NCI-H187 treated with DMSO at 0.1 percent for 48 hours (cell line): ENCODE measurements around the gene TMEM130.

Experiments
- DNase-seq: peaks from one replicate; lab custom pipeline; 2025; lab: John Stamatoyannopoulos, UW

Gene TMEM130, protein sequence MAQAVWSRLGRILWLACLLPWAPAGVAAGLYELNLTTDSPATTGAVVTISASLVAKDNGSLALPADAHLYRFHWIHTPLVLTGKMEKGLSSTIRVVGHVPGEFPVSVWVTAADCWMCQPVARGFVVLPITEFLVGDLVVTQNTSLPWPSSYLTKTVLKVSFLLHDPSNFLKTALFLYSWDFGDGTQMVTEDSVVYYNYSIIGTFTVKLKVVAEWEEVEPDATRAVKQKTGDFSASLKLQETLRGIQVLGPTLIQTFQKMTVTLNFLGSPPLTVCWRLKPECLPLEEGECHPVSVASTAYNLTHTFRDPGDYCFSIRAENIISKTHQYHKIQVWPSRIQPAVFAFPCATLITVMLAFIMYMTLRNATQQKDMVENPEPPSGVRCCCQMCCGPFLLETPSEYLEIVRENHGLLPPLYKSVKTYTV

DNA sequence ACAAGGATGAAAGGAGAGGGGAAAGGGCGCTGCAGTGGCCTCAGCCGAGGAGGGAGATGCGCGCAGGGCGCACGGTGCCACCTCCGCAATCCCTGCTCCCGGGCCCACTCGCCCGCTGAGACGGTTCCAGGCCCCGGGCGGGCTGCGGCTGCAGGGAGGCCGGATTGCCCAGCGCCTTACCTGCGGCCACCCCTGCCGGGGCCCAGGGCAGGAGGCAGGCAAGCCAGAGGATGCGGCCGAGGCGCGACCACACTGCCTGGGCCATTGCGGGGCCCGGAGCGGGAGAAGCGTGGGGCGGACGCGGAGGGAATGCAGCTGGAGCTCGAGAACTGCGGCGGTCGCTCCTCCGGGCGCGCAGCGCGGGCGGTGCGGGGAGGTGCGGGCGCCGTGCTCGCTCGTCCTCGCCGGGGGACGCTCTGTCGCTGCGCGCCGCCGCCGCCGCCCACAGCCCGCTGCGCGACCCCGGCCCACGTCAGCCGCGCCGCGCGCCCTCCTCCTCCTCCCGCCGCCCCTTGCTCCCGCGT, at the start of gene TMEM130:
TSS of gene TMEM130 (minus strand) at position 418 of the 524 bp plus-strand sequence. CDS start at position 265, 153 bp downstream.
- no peak for DNase-seq

DNA sequence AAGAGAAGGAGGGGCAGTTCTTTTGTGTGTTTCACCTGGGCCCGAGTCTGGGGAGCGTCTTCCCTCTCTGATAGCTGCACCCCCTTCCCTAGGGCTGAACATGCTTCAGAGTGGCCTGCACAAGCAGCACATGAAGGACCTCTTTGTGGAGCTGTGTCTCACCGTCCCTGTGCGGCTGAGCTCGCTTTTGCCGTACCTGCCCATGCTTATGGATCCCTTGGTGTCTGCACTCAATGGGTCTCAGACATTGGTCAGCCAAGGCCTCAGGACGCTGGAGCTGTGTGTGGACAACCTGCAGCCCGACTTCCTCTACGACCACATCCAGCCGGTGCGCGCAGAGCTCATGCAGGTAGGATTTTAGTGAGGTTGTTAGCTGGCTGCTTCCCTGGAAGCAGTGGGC, 47.5 kb upstream of the TMEM130 start:
- DNase-seq = no peak

DNA sequence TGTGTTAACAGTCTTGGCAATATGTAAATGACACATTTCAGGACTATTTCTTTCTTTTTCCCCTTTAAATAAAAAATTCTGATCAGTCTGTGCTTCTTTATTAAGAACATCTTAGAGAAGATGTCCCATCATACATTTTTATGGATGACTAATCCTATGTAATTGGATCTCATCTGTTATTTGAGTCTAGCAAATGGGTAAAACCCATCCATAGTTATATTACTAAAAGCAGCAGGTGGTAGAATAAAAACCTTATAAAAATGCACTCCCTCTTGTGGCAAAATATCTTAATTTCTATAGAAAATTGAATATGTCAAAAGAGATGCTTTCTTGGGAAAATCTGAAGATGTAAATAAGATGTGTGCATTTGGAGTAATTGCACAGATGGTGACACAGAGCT, 43.8 kb upstream of the TMEM130 start:
- no peak for DNase-seq

DNA sequence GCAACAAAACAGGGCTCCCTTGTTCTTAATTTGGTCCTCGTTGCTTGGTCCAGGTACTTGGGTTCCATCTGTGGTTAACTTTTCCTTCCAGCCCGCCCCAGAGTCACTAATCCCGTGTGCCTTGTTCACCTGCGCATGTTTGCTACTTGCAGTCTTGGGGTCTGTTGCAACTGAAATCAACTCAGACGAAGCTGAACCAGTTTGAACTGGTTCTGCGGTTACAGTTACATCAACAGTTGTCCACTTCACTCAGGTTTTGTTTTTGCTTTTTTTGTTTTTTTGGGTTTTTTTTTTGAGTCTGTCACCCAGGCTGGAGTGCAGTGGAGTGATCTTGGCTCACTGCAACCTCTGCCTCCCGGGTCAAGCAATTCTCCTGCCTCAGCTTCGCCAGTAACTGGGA, 43.2 kb upstream of the TMEM130 start:
- no peak for DNase-seq

DNA sequence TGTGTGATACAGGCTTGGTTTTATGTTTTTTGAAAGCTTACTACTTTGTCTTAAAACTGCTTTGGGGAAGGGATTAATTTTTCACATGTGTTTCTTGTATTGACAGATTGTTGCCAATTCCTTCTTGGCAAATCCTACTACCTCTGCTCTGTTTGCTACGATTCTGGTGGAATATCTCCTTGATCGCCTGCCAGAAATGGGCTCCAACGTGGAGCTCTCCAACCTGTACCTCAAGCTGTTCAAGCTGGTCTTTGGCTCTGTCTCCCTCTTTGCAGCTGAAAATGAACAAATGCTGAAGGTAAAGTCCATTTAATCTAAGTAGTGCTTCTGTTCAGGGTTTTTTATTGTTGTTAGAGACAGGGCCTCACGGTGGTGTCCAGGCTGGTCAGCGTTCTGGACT, 42.1 kb upstream of the TMEM130 start:
- DNase-seq = no peak

DNA sequence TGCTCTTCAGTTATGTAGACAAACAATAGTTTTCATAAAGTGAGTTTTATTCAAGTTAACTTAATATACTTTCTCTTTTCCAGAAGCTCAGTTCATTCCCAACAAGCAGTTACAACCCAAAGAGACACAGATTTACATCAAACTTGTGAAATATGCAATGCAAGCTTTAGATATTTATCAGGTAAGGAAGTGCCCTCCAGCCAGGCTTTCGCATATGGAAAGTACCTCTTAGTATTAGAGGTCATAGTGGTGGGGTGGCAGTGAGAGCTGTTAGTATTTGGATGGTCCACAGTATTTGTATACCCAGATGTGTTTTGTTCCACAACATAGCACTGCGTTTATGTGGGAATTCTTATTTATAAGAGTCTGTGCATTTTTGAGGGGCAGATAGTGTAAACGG, 40.6 kb upstream of the TMEM130 start:
- DNase-seq = no peak

DNA sequence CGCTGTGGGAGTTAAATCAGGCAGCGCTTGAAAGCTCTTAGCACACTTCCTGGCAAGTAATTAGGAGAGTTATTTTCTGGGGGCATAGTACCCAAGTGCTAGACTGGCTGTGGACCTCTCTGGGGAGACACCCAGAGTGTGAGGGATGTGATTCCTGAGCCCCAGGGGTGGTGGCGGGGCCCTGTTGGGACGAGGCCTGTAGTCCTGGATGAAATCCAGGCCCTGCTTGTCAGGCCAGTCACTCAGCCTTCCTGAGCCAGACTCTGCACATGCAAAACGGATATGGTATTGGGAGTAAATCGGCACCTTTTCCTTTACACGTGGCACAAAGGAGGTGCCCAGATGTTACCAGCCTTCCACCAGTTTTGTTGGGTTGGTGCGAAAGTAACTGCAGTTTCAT, 39.7 kb upstream of the TMEM130 start:
- DNase-seq = no peak

DNA sequence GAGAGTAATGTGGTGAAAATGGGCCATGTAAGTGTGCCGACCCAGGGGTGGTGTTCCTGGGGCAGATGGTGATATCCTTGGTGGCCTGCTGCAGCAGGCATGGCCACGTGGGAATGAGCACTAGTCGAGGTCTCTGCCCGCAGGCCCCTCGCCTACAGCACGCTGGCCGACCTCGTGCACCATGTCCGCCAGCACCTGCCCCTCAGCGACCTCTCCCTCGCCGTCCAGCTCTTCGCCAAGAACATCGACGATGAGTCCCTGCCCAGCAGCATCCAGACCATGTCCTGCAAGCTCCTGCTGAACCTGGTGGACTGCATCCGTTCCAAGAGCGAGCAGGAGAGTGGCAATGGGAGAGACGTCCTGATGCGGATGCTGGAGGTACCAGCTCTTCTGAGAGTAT, 38.8 kb upstream of the TMEM130 start:
- no peak for DNase-seq

DNA sequence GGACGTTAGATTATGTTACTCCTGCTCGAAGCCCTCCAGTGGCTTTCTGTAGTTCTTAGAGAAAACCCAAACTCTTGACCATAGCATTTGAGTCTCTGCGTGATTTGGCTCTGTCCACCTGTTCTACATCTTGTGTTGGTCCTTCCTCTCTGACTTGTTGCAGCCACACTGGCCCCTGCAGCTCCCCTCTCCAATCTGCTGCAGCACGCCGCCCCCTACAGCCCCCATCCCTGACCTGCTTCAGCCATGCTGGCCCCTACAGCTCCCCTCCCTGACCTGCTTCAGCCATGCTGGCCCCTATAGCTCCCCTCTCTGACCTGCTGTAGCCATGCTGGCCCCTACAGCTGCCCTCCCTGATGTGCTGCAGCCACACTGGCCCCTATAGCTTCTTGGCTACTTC, 37.8 kb upstream of the TMEM130 start:
- no peak for DNase-seq

DNA sequence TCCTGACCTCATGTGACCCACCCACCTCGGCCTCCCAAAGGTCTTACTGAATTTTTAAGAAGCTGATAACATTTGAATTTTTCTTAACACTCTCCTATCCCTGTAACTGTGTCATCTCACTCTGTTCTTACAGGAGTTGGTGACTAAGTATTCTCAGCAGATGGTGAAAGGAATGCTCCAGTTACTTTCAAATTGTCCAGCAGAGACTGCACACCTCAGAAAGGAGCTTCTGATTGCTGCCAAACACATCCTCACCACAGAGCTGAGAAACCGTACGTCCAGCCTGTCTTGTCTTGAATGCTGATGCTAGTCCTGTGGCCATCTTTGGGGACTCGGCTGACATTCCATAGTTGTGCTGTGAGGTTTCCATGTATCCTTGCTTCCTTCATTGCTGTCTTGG, 33.4 kb upstream of the TMEM130 start:
- no peak for DNase-seq

DNA sequence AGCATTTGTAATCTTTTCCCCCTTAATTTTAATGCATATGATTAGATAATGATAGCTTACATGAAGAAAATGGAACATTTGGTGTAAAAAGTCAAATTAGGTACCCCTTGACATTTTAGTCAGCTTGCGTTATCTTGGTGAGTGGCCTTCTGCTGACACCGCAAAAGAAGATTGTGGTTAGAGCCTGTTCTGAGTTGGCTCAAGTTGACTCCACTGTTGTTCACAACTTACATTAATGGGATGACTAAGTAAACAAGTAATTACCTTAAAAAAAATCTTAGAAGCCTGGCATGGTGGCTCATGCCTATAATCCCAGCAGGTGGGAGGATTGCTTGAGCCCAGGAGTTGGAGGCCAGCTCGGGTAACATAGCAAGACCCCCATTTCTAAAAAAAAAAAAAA, 32.7 kb upstream of the TMEM130 start:
- no peak for DNase-seq

DNA sequence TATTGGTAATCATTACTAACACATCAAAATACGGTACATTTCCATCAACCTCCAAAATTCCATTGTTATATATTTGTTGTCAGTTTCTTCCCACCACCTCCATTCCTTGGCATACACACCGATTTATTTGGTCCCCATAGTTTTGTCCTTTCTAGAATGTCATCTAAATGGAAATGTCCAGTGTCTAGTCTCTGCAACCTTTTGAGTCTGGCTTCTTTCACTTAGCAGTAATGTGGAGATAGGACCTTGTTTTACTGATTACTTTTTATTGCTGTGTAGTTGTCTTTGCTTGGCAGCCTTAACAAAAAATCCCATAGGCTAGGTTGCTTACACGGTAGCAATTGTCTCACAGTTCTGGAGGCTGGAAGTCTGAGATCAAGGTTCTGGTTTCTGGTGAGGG, 31.0 kb upstream of the TMEM130 start:
- no peak for DNase-seq

DNA sequence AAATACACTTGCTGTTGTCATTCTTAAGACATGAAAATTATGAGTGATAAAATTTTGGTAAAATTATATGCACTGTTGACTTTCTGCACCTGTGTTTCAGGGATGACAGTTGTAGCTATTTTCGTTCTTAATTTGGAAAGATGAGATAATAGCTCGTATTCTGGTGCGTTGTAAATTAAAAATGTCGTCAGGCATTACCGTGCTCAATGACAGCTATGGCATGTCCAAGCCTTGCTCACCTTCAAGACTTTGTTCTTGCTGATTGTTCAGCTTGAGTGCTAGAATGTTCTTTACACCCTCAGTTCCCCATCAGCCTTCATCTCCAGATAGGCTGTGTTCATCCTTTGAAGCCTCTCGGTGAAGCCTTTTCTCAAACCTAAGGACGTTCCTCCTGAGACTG, 30.0 kb upstream of the TMEM130 start:
- DNase-seq = no peak

DNA sequence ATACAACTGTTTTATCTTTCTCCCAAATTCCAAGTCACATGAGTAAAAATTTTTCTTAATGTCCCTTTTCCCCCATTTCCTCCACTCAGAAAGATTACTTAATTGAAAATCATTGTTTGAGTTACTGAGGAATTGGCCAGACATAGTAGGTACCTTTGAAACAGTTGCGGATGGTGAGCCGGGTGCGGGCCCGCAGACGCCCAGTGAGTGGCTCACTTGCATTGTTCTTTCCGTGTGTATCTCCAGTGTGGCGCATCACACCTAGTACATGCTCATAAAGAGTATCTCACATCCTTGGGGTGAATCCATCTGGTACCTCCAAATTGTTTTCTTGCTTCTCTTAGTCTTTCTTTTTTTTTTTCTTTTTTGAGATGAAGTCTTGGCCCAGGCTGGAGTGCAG, 22.8 kb upstream of the TMEM130 start:
- DNase-seq = no peak

DNA sequence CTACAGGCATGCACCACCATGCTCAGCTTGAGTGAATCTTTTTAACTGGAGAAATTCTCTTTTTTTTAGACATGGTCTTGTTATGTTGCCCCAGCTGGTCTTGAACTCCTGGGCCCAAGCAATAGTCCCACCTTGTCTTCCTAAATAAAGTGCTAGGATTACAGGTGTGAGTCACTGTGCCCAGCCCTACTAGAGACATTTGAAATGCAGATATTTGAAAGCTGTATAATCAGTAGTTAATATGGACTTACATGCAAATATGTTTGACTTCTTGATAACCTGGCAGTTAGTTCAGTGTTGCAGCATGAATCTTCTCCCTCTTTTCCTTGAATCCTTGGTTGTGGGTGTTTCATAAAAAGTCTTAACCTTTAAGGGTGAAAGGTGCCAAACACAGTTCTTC, 17.2 kb upstream of the TMEM130 start:
- no peak for DNase-seq

DNA sequence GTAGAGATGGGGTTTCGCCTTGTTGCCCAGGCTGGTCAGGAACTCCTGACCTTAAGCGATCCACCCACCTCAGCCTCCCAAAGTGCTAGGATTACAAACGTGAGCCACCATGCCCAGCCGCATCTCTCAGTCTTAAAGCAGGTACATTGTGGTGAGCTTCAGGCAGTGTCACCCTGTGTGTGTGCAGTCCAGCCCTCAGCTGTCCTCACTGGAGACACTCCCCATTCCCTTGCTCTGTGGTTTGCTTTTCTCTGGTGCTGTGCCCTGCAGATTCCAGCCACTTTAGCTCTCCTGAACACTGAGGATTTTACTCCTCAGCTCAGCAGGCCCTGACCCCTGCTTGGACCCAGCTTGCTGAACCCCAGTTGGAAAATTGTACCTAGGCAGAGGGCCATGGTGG, 14.6 kb upstream of the TMEM130 start:
- DNase-seq = no peak

DNA sequence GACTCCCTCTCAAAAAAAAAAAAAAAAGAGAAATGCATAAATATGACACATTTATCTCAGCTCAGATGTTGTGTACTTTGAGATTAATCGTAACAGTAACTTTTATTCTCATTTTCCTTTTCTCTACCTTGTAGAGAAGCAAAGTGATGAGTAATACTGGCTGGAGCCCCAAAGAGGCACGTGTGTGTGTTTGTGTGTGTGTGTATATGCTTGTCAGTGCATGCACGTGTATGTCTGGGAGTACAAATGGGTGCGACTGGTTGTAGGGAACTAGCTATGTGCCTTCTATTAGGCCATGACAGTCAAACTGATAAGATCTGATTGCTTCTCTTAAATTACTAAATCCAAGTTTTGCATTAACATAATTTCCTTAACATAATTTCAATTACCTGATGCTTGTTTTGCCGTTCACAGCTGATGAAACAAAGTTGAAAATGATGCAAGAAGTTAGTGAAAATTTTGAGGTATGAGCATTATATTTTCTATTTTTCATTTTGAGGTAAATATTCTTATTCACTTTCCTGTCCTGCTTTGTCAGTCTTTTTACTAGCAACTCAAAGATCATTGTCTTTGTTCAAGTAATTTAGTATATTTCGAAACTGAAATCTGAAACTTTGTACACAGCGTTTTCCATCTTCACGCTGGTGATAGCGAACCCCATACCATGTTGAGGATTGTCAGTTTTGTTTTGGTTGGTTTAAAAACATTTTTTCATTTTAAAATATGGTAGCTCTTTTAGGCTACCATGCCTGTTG, 11.9 kb upstream of the TMEM130 start:
- DNase-seq = no peak

DNA sequence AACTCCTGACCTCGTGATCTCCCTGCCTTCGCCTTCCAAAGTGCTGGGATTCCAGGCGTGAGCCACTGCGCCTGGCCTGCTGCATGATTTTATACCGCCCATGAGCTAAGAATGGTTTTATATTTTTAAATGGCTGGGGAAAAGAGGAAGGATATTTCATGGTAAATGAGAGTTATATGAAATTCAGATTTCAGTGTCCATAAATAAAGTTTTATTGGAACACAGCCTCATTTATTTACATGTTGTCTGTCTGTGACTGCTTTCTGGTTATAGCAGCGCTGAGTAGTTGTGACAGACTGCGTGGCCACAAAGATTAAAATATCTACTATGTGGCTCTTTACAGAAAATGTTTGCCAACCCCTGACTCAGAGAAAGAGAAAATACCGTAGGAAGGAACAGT, 10.7 kb upstream of the TMEM130 start:
- no peak for DNase-seq

DNA sequence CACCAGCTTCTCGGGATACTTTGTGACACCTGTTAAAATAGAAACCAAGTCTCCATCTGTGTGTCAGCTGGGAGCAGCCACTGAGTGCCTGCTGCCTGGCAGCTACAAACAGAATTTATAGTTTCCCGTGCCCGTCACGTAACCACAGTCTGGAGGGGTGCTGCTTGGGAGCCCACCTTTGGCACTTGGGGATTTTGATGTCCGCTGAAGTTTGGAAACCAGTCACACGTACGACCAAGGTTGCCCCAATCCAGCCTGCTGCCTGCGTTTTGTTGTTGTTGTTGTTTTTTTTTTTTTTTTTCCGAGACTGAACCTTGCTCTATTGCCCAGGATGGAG, 10.1 kb upstream of the TMEM130 start:
- no peak for DNase-seq

DNA sequence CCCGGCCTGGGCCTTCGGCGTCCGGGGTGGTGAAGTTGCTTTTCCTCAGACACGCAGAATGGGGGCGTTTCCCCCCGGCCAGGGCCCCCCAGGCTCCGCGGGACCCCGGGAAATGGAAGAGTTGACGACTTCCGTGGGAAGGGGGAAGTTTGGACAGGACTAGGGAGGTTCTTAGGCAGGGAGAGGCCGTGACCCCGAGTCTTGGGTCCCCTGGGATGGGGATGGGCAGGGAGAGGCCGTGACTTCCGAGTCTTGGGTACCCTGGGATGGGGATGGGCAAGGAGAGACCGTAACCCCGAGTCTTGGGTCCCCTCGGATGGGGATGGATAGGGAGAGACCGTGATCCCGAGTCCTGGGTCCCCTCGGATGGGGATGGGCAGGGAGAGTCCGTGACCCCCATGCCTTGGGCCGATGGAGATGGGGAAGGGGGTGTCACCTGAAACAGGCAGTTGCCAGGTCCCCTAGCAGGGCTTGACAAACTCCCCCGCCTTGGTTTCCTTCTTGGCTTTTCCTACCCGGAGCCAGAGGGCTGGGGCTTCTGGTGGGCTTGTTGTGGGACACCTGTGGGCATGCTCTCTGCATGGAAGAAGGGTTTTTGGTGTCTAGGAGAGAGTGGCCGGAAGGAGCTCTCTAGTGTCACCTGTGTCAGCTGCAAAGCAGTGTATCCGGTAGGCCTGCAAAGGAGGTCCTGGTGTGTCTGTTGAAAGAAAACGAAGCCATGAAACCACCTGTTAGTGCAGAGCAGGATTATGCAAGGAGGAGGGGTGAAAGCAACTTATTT, 9.6 kb upstream of the TMEM130 start:
- DNase-seq = no peak

DNA sequence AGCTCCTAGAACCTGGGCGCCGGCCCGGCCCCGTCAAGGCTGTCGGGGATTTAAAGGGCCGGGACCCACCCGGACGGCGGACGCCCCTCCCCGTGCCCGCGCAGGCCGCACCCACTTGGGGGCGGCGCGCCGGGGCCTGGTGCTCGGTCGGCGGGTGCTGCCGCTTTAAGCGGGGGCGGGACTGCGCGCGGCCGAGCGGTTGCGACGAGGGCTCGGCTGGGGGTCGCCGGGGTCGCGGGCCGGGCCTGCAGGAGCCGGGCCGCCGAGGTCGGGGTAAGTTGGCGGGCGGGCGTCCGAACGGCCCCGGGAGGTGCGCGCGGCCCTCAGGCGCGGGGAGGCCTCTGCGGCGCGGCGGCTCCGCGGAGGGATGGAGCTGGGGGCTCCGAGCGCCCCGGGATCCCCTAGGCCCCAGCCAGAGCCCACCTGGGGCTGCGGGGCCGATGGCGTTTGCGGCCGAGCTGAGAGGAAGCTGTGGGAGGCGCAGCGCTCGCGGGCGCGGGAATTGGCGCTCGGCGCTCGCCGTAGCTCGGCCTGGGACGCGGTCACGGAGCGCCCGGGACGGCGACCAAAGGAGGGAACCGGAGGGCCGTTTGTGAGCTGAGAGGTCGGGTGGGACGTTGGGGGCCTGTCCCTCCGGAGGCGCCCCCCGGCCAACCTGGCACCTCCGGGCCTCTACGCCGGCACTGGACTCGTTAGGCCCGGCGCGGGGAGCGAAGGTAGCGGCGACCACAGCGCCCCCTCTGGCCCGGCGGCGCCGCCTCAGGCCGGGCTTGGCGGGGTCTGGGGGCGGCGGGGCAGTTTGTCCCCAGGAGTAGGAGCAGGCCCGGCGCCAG, 8.8 kb upstream of the TMEM130 start, which contains the start of gene TRRAP:
TSS of gene TRRAP (plus strand) at position 168 of the 833 bp plus-strand sequence. CDS start 2,619 bp downstream, outside the sequence.
- DNase-seq = no peak
